ENCODE results near the gene GOT2. TPM values are rescaled to one million over a fixed set of nuclear protein-coding genes. Genes with fewer than 3 reads are reported as not detected.
A peak's percentile ranks its signal among the peaks of the same experiment; 100 is the strongest.
"Not testable (repeated sequence)": the region's sequence is repeated elsewhere in the genome, so short reads cannot be mapped to it uniquely, and the experiment has no call there.

Gene GOT2
- total RNA-seq, 1 experiment from 2014 or later: 91.4 TPM

GRCh38 chr16:58717994-58718393 lies 16.1 kb downstream of the GOT2 start:
- DNase-seq (ENCODE audit: low spot score): no peak

- DNase-seq (ENCODE audit: low spot score): no peak
Measured at GRCh38 chr16:58716468-58716867, 17.6 kb downstream of the GOT2 start.

GRCh38 chr16:58713742-58714141 lies 20.4 kb downstream of the GOT2 start:
- DNase-seq (ENCODE audit: low spot score): no peak

DNA sequence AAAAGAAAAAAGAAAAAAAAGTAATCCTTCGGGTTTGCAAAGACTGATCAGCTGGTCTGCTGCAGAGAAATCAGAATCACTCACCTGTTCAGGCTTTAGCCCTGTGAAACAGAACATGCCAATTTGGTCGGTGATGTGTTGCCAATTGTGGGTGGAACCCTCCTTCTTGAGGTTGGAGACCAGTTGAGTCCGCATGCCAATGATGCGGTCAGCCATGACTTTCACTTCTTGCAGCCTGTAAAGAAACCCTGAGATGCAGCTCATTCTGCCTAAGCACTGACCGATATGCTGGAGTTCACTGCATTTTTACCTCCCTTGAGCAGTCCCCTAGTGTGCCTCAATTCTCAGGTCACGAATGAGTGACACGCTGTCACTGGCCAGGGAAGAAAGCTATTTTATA lies 24.8 kb downstream of the GOT2 start:
- no peak for DNase-seq (ENCODE audit: low spot score)

GRCh38 chr16:58699151-58699550 lies 35.0 kb downstream of the GOT2 start:
- DNase-seq (ENCODE audit: low spot score): no peak

DNA sequence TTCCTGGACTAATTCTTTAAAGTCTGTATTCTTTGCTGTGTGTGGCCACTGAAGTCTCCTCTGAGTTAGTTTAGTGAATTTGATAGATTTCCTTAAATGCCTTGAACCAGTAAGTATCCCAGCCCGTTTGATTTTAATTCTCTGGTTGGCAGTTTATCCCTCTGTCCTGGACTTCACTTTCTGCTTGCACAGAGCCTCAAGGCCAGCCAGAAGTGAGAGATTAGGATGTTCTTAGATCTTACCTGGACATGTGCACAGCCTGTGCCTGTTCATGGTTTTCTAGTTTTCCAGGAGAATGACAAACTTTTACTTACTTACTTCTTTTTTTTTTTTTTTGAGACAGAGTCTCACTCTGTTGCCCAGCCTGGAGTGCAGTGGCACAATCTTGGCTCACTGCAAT lies 38.7 kb downstream of the GOT2 start:
- no peak for DNase-seq (ENCODE audit: low spot score)

DNA sequence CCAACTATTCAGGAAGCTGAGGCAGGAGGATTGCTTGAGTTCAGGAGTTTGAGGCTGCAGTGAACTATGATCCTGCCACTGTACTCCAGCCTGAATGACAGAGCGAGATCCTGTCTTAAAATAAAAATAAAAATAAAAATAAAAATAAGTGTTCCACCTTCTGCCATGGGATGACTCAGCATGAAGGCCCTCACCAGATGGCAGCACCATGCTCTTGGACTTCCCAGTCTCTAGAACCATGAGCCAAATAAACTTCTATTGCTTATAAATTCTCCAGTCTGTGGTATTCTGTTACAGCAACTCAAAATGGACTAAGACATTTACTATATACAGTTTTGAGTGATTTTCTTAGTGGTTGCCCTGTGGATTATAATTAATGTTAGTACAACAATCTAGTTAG lies 41.7 kb downstream of the GOT2 start:
- no peak for DNase-seq (ENCODE audit: low spot score)

GRCh38 chr16:58686985-58687706 lies 47.0 kb downstream of the GOT2 start:
- DNase-seq (ENCODE audit: low spot score): not testable (repeated sequence)

DNA sequence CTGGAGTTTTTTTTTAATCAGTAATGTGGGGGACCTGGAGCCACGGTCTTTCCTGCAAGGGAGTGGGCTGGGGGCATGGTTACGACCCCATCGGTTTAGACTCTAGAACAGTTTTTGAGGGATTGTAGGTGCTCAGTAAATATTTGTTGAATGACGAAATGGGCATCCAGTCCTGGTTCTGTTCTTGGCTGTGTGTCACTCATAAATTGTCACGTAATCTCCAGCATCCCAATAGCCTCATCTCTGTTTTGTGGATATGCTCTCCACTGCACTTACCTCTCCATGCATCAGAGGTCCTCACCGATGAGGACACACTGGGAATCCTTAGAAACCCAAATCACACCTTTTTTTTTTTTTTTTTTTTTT lies 49.0 kb downstream of the GOT2 start:
- DNase-seq (ENCODE audit: low spot score): no peak

GRCh38 chr16:58684354-58685083 lies 49.6 kb downstream of the GOT2 start, which contains the start of gene SLC38A7:
Gene SLC38A7 (minus strand): TSS chr16:58684770. CDS start chr16:58680126, 4,644 bp downstream.
- DNase-seq (ENCODE audit: low spot score): peak; percentile 71

DNA sequence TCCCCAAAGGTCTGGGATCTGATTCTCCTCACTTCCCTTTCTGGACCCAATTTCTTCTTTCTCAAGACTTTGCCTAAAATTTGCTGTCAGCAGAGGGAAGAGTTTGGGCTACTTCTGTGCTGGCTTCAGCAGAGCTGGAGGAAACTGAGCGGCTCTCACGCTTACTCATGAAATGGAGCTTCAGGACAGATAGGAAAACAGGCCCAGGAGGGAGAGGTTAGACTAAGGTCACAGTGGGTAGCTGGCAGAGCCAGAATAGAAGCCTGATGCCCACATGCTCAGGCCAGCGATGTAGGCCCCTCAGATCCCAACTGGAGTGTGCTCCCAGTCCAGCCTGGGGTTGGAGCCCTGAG lies 50.1 kb downstream of the GOT2 start:
- no peak for DNase-seq (ENCODE audit: low spot score)

DNA sequence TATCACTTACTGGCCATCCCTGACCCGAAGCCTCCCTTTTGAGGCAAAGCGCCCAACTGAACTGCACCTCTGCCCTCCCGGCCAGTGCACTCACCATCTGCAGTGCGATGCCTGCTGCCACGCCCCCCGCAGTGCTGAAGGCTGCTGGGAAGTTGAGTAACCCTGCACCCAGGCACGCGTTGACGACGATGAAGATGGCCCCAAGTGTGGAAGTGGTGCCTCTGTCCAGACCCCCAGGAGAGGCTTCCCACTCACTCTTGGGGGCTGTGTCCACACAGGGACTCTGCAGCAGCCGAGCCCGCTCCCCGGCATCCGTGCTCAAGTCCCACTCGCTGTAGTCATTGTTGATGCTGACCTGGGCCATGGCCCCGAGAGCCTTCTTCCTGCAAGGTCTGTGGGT lies 54.4 kb downstream of the GOT2 start:
- no peak for DNase-seq (ENCODE audit: low spot score)

GRCh38 chr16:58678716-58679115 lies 55.4 kb downstream of the GOT2 start:
- no peak for DNase-seq (ENCODE audit: low spot score)

DNA sequence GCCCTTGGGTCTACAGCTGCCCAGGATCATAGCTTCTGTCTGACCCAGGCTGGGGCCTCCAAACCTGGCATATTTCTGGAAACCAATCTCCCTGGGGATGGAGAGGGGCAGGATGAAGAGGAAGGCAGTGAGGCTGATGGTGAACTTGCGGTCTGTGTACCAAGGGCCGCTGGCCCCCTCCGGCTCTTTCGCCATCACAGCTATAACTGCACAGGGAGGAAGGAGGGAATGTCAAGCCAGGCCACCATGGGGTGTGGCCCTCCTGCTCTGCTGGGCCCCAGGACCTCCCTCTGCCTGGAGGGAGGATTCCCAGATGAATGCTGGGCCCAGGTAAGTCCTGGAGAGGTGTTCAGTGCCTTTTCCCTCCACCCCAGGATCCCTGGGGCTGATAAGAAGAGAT lies 55.8 kb downstream of the GOT2 start:
- DNase-seq (ENCODE audit: low spot score): no peak

- no peak for DNase-seq (ENCODE audit: low spot score)
Measured at GRCh38 chr16:58670946-58671583, 63.1 kb downstream of the GOT2 start.

DNA sequence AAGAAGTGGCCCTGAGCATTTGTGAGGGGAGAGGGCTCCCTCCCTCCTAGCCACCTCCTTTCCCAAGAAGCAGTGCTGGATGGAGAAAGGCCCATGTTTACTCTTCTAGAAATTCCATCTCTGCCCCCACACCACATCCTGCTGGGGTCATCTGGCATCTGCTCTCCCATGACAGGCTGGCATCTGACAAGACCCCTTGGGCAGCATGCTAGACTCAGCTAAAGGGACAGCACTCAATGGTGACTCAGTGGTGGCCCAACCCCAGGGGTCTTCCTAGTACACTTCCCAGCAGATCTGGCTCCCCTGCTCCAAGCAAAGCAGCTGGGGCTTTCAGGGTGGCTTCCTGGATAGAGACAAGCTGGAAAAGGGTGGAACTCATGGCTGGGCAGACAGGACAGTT lies 63.9 kb downstream of the GOT2 start:
- no peak for DNase-seq (ENCODE audit: low spot score)

GRCh38 chr16:58665200-58665599 lies 68.9 kb downstream of the GOT2 start:
- DNase-seq (ENCODE audit: low spot score): no peak

DNA sequence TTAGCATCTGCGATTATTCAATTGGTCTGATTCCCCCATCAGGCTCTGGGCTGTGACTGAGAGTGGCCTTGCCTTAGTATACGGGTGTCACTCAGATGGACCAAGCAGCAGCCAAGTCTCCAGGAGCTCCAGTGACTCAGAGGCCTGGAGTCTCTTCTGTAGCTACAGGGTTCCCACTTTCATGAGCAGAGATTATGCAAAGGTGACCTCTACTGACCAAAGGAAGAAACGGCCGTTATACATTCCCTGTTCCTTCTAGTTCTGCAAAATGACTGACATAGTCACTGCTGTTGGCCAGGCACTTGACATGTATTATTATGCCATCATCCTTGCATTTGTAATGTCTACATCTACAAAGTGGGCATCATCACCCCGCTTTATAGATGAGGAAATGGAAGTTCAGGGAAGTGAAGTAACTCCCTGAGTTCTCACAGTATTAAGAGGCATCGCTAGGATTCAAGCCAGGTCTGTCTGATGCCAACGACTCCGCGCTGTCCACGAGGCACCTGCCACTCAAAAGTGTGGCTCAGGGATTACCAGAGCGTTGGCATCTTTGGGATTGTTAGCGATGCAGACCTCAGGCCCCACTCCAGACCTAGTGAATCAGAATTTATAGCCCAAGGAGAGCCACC lies 72.8 kb downstream of the GOT2 start:
- DNase-seq (ENCODE audit: low spot score): peak; percentile 83

- DNase-seq (ENCODE audit: low spot score): not testable (repeated sequence)
Measured at GRCh38 chr16:58659911-58660310, 74.2 kb downstream of the GOT2 start.

- DNase-seq (ENCODE audit: low spot score): peak; percentile 51
Measured at GRCh38 chr16:58658796-58659211, 75.3 kb downstream of the GOT2 start.
